ENCODE results near the gene TEAD1.

Gene TEAD1

GRCh38 chr11:12915093-12915492 is 240.9 kb downstream of the TEAD1 start:
- TF ChIP-seq CTCF (conservative IDR thresholded peaks at IDR 0.05) (no peak), ZFX (IDR thresholded peaks at IDR 0.05) (no peak)
- H3K27ac ChIP-seq: no peak overlapping the region

- H3K27ac ChIP-seq: no peak overlapping the region
- TF ChIP-seq ZFX (IDR thresholded peaks at IDR 0.05): no peak
- TF ChIP-seq CTCF (conservative IDR thresholded peaks at IDR 0.05): no peak
Observed at GRCh38 chr11:12917822-12918221, 243.6 kb downstream of the TEAD1 start.

- TF ChIP-seq ZFX (IDR thresholded peaks at IDR 0.05): no peak
- no peak for TF ChIP-seq CTCF (conservative IDR thresholded peaks at IDR 0.05)
- H3K27ac ChIP-seq: no peak overlapping the region
Observed at GRCh38 chr11:12918667-12919066, 244.4 kb downstream of the TEAD1 start.

GRCh38 chr11:12922418-12922817 is 248.2 kb downstream of the TEAD1 start:
- no peak overlapping the region for H3K27ac ChIP-seq
- TF ChIP-seq ZFX (IDR thresholded peaks at IDR 0.05): no peak
- no peak for TF ChIP-seq CTCF (conservative IDR thresholded peaks at IDR 0.05)

- no peak for TF ChIP-seq ZFX (IDR thresholded peaks at IDR 0.05)
- TF ChIP-seq CTCF (conservative IDR thresholded peaks at IDR 0.05): no peak
- H3K27ac ChIP-seq: no peak overlapping the region
Observed at GRCh38 chr11:12922980-12923507, 248.8 kb downstream of the TEAD1 start.

GRCh38 chr11:12924650-12925049 is 250.4 kb downstream of the TEAD1 start:
- TF ChIP-seq ZFX (IDR thresholded peaks at IDR 0.05) (no peak), CTCF (conservative IDR thresholded peaks at IDR 0.05) (no peak)

GRCh38 chr11:12925520-12925919 is 251.3 kb downstream of the TEAD1 start:
- H3K27ac ChIP-seq: no peak overlapping the region
- no peak for TF ChIP-seq CTCF (conservative IDR thresholded peaks at IDR 0.05)
- TF ChIP-seq ZFX (IDR thresholded peaks at IDR 0.05): no peak

More at GRCh38 chr11:12924650-12925049, 250.4 kb downstream of the TEAD1 start:
- no peak overlapping the region for H3K27ac ChIP-seq
